ENCODE results near the gene LEMD3.

DNA sequence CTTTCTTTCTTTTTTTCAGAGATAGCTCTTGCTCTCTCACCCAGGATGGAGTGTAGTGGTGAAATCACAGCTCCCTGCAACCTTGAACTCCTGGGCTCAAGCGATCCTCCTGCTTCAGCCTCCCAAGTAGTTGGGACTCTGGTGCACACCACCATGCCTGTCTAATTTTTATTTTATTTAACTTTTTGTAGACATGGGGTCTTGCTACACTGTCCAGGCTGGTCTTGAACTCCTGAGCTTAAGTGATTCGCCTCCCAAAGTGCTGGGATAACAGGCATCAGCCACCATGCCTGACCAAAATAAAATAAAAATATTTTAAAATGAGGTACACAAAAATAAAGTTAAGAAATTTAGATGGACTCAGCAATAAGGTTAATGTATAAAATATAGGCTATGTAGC is 5.1 kb upstream of the LEMD3 start:
- no peak for TF ChIP-seq POLR2A (IDR thresholded peaks at IDR 0.05)
- TF ChIP-seq, protein P1, sequence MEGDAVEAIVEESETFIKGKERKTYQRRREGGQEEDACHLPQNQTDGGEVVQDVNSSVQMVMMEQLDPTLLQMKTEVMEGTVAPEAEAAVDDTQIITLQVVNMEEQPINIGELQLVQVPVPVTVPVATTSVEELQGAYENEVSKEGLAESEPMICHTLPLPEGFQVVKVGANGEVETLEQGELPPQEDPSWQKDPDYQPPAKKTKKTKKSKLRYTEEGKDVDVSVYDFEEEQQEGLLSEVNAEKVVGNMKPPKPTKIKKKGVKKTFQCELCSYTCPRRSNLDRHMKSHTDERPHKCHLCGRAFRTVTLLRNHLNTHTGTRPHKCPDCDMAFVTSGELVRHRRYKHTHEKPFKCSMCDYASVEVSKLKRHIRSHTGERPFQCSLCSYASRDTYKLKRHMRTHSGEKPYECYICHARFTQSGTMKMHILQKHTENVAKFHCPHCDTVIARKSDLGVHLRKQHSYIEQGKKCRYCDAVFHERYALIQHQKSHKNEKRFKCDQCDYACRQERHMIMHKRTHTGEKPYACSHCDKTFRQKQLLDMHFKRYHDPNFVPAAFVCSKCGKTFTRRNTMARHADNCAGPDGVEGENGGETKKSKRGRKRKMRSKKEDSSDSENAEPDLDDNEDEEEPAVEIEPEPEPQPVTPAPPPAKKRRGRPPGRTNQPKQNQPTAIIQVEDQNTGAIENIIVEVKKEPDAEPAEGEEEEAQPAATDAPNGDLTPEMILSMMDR (IDR thresholded peaks at IDR 0.05), result no peak

Measured in uterus (tissue), 2 donors.